GM19455 (cell line): ENCODE data around the gene TNS2.

Experiments used
- ATAC-seq: cut with Tn5 transposase; IDR thresholded peaks from one replicate; pipeline ENCODE4 v1.9.1; 2021; ENCODE audit not compliant: unreplicated experiment

TNS2 gene

DNA sequence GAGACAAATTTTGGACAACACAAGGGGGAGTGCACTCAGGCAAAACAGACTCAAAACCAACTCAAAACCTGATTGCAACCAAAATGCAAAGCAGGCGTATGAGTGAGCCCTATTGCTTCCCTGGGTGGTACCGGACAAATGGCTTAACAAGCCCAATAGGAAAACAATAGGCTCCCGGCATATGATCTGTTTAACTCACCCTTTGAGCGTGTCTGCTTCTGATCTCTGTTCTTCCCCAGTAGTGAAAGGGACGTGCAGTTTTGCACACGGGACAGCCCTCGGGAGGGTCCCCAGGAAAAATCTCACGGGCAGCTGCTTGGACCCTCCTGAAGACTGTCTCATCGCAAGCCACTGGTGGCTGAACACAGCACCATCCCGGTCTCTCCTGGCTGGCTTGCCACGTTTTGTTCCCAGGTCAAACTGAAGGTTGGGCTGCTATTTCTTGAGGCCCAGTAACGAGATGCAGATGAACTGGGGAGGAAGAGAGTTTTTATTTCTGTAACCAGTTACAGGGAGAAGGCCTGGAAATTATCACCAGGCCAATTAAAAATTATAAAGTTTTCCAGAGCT is 63.4 kb downstream of the TNS2 start:
- ATAC-seq, result no peak

DNA sequence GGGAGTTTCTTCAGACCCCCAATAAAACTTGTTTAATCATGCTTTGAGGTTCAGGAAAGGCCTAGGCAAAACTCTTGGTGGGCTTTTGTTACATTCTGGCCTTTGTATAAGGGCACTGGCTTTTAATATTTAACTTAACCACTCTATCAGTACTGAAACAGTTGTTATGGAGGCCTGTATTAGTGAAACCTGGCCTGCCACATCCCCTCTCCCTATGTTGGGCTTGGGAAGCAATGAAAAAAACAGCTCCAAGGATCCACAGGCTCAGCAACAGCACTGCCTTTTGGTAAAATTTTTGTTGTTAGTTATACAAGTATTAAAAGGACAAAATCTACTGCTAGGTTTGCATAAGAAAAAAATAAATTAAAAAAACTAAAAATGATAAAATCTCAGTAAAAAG is 64.1 kb downstream of the TNS2 start:
- ATAC-seq, result no peak
